Upper lobe of left lung (tissue), 4 donors: ENCODE measurements around the gene CEACAM19.
"Not testable (repeated sequence)": the region's sequence is repeated elsewhere in the genome, so short reads cannot be mapped to it uniquely, and the experiment has no call there.

ENCODE experiments used
- CTCF ChIP-seq, 6 experiments: fragments of 450-650 bp in 4 of 6; fragments of 200-600 bp in 2 of 6; sonication (generic) in 2 of 6; IDR thresholded peaks; one replicate each; pipeline ENCODE4 v1.5.1; 2016 to 2019; ENCODE audit warnings: antibody characterized with exemption in 6 of 6
- EP300 ChIP-seq, 4 donors: sonication (generic); formaldehyde crosslinking; IDR thresholded peaks; one replicate each; pipeline ENCODE4 v1.5.1; 2017; ENCODE audit warnings: antibody characterized with exemption in 4 of 4, control low read depth in 2 of 4
- POLR2A ChIP-seq, 4 donors: fragments of 450-650 bp; IDR thresholded peaks; one replicate each; pipeline ENCODE4 v1.5.1; 2016 to 2017; ENCODE audit warnings: antibody characterized with exemption in 4 of 4, mild to moderate bottlenecking in 2 of 4
- POLR2AphosphoS5 ChIP-seq, 2 donors: sonication (generic); formaldehyde crosslinking; IDR thresholded peaks; one replicate each; pipeline ENCODE4 v1.5.1; 2017; ENCODE audit warnings: antibody characterized with exemption in 2 of 2

DNA sequence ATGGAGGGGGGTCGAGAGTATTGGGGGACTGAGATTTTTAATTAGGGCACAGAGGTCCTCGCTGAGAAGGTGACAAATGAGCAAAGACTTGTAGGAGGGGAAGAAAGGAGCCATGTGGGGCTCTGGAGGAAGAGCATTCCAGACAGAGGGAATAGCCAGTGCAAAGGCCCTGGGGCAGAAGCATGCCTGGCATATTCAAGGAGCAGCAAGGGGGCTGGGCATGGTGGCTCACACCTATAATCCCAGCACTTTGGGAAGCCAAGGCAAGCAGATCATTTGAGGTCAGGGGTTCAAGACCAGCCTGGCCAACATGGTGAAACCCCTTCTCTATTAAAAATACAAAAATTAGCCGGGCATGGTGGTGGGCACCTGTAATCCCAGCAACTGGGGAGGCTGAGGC lies 13.1 kb downstream of the CEACAM19 start:
- not testable (repeated sequence) for TF ChIP-seq POLR2AphosphoS5, CTCF, POLR2A, EP300 (IDR thresholded peaks at IDR 0.05)
